NCI-H524 treated with DMSO at 0.1 percent for 48 hours (cell line): ENCODE measurements around the gene FBH1.
"Not testable (repeated sequence)": the region's sequence is repeated elsewhere in the genome, so short reads cannot be mapped to it uniquely, and the experiment has no call there.

Source experiments
- DNase-seq: peaks from one replicate; lab custom pipeline; 2025; lab: John Stamatoyannopoulos, UW

The FBH1 gene

DNA sequence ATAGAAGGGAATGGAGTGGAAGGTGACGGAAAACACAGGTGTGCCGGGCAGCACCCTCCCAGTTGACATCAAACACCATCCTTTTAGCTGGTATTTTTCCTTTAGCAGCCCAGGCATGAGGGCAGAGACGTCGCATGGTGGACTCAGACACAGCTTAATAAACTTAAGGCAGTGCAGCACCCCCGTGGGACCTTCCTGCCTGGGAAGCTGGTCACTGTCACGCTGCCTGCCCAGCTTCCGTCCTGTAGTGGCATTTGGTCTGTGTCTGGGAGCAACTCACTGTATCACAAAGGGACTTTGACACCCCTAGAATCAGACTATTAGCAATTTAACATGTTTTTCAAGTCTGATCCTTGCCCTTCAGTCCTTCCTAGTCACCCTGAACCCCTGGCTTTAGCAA is 51.5 kb downstream of the FBH1 start:
- DNase-seq, result no peak

DNA sequence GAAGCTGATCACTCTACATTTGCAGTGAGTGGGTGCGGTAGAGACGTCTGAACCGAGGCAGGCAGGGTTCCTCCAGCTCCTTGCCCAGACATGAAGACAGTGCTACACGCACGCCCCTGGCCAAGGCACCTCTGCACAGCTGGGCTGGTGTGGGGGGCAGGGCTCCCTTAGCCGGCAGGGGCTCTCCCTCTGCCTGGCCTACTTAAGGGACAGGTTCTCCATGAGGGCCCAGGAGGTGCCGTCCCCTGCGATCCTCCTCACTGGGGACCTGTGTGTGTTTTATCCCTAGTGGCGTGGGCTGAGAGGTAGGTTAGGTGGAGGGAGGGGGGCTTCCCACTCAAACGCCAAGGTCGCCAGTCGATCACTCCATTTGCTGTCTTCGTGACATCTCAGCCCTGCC is 52.0 kb downstream of the FBH1 start:
- DNase-seq, result no peak

DNA sequence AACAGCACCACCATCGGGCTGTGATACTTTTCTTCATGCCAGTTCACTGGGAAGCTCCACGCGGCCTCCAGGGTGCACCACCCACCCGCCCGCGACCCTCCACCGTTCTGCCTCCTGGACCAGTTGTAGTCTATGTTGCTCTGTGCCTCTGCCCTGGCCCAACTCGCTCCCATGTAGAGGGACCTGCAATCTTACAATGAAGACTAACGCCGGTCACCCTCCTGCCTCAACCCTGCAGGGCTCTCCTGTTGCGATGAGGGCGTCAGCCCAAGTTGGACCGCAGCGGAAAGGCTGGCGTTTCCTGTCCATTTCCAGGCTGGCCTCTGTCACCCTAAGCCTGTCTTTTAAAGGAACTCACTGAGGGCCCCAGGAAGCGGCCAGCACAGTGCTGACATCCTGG is 52.4 kb downstream of the FBH1 start:
- no peak for DNase-seq

- no peak for DNase-seq
Measured at GRCh38 chr10:5943536-5943935, 53.5 kb downstream of the FBH1 start.

GRCh38 chr10:5944389-5945189 is 54.5 kb downstream of the FBH1 start:
- no peak for DNase-seq

DNA sequence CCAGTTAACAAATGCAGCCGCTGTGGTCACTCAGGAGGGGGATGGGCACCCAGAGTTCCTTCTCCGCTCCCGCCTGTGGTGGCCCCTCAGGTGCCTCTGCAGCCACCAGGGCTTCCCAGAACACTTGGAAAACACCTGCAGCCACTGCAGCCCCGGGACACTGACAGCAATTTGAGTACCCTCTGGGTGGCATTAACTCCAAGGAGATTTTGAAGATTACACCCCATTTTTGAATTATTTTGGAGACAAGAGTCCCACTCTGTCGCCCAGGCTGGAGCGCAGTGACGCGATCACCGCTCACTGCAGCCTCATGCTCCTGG is 55.1 kb downstream of the FBH1 start:
- no peak for DNase-seq

GRCh38 chr10:5945561-5946418 is 55.7 kb downstream of the FBH1 start:
- DNase-seq, result no peak

GRCh38 chr10:5946419-5946775 is 56.4 kb downstream of the FBH1 start:
- DNase-seq, result not testable (repeated sequence)

DNA sequence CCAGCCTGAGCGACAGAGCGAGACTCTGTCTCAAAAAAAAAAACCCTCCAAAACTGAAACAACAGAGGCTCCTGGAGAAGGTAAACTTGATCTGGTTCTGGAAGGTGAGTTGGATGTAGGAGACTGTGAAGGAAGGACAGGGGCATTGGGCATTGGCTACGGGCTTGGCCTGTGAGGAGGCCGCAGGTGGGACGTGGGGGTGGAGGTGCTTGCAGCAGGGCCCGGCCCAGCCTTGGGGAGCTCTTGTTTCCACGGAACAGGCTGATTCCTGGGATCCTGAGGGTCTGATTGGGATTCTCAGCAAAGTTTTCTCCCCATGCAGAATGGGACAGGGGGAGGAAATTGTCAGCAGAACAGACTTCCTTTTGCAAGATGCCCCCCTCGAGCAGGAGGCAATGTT is 56.7 kb downstream of the FBH1 start:
- no peak for DNase-seq

- no peak for DNase-seq
Measured at GRCh38 chr10:5947471-5948207, 57.6 kb downstream of the FBH1 start.

DNA sequence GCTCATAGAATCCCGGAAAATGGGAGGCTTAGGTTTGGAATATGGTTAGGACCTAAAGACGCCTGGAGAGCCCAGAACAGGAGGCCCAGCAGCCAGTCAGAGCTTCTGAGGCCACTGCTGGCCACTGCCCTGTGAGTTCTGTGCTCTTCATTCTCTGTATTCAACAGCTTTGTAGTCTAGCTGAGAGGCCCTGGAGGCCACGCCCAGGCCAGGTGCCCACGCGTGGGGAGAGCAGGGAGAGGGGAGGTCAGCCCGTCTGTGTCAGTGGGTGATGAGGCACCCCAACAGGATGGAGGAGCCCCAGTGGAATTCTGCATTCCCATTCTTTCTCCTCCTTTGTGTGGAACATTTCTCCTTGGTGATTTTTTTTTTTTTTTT is 58.2 kb downstream of the FBH1 start:
- no peak for DNase-seq

GRCh38 chr10:5949009-5949759 is 59.1 kb downstream of the FBH1 start:
- DNase-seq, result no peak

DNA sequence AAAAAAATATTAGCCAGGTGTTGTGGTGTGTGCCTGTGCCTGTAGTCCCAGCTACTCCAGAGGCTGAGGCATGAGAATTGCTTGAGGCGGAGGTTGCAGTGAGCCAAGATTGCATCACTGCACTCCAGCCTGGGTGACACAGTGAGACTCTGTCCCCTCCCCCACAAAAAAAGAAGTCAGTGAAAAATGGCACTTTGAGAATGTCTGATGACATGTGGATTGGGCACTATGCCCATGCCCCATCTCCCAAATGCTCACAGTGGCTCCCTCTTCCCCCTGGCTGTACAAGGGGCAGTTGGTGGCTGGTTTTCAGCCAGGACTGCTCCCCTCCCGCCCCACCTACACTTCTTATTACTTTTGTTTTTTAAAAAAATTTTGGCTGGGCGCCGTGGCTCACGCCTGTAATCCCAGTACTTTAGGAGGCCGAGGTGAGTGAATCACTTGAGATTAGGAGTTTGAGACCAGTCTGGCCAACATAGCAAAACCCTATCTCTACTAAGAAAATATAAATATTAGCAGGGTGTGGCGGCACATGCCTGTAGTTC is 61.2 kb downstream of the FBH1 start:
- no peak for DNase-seq

DNA sequence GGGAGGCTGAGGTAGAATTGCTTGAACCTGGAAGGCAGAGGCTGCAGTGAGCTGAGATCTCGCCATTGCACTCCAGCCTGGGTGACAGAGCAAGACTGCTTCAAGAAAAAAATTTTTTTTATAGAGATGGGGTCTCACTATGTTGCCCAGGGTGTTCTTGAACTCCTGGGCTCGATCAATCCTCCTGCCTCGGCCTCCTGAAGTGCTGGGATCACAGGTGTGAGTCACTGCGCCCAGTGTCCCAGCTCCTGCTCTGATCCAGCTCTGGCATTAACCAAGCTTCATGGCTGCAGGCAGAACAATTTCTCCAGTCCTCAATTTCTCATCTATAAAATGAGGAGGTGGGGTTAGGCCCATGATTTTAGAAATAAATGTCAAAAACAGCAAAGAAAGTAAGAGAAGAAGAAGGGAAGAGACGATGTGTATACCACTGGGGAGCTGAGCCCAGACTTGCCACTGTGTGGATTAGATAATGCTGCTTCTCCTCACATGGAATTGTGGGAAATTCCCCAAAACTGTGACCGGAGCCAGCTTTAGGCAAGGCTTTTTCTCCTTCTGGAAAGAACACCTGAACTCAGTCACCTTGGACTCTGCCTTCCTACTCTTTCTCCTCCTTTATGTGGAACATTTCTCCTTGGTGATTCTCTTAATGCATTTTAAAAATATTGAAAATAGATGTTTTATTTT is 61.8 kb downstream of the FBH1 start:
- no peak for DNase-seq

DNA sequence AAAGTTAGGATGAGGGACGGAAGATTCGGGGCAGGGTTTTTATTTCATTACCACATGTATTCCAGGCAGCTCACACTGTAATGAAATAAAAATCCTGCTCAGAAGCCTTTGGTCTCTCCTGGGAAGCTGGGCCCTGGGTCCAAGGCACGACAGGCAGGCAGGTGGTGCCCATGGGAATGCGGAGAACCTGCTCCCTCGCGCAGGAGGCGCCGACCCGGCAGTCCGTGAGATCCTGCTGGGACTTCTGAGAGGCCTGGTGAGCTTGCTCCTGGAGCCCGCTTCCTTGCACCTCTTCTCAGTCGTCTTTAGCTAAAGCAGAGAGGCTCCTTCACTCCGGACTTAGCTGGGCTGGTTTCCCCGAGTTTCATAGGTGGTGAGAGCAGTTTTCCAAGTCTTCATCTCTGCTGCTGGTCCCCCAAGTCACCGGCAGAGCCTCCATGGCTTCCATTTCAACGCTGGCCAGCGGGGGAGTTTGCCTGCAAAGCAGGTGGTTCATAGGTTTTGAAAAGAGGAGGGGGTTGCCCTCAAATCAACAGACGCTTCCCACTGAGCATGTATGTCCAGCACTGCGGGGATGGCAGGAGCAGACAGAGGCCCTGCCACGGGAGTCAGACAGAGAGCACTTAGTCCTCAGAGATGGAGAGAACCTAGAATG is 62.8 kb downstream of the FBH1 start:
- DNase-seq, result no peak

- DNase-seq, result no peak
Measured at GRCh38 chr10:5953676-5954075, 63.6 kb downstream of the FBH1 start.

DNA sequence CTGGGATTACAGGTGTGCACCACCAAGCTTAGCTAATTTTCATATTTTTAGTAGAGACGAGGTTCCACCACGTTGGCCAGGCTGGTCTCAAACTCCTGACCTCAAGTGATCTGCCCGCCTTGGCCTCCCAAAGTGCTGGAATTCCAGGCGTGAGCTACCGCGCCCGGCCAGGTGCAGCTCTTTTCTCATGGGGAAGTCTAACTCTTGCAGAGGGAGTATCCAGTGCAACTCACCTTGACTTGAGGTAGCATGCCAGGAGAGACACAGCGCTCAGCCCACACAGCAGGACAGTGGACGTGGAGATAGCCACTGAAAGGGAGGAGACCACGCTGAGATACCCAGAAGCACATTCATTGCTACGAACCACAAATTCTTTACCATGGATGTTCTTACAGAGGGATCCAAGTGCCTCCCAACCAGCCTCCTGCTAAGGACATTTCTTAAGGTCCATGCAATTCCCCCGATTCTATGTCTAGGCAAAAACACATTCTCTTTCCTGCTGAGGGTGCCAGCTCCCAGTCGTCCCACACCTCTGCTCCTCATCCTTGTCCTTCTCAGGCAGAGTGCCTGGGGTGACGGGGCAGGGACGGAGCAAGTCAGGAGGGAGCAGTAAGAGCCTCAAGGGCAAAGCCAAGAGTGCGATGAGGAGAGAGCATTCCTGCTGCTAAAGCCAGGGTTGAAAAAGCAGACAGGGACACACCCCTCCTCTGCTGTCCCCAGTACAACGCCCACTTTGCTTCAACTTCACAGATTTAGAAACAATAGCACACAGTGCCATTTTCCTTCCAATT is 66.3 kb downstream of the FBH1 start:
- no peak for DNase-seq

- DNase-seq, result no peak
Measured at GRCh38 chr10:5958077-5958476, 68.0 kb downstream of the FBH1 start.

DNA sequence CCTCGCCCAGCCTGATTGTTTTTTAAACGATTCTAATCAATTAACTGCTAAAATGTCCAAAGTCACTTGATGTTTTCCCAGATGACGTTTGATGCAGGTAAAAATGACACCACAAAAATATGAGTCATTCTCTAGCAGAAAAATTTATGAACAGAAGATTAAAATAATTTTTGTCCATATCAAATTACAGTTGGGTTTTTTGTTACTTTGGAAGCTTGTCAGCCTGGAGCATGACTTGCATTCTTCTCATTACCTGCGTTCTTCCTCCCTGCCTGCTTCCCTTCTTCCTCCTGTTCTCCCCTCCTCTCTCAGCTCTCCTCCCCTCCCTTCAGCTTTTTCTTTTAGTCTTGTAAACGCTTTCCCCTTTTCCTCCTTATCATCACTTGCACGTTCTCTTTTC is 68.6 kb downstream of the FBH1 start:
- no peak for DNase-seq

GRCh38 chr10:5959142-5959541 is 69.1 kb downstream of the FBH1 start:
- DNase-seq, result no peak
